Small intestine (tissue), 4 donors: ENCODE measurements around the gene LINGO1. TPM values are rescaled to one million over a fixed set of nuclear protein-coding genes. Genes with fewer than 3 reads are reported as not detected.

Experiments
- polyA plus RNA-seq, 4 donors: library from polyadenylated mRNA; stranded (reverse) in 3 of 4; unstranded in 1 of 4; fragments of 200-250 nt in 3 of 4; fragments of 120-200 nt in 1 of 4; gene quantifications; one replicate each; pipeline versions ENCODE4 v1.2.1 to v1.2.3, GENCODE V29; 2013
- donor health status: healthy with polysubstance abuse.
- donor health status: Bipolar disorder and iron deficiency.
- donor health status: healthy.

The LINGO1 gene
- polyA plus RNA-seq, 4 donors = 4.5 to 6.1 TPM; not detected in 2

Other genes starting within 250 kb of the LINGO1 start
- gene PEAK1, start 212.8 kb downstream of the LINGO1 start, polyA plus RNA-seq = 10 to 100 TPM in 1 of 4 donors, 1 to 10 TPM in 3; 1.4 to 24.8 (median 5.3) TPM
- 10 to 100 TPM in 2 of 4 donors, 1 to 10 TPM in 2; 6.5 to 37.4 (median 10.5) TPM for gene HMG20A, start 212.0 kb downstream of the LINGO1 start, polyA plus RNA-seq